Natural killer cell (primary cell): Measurements from ENCODE around the gene ZNF627. TPM values are rescaled to one million over a fixed set of nuclear protein-coding genes. Genes with fewer than 3 reads are reported as not detected.

ENCODE experiments used
- ATAC-seq, 3 donors: fragments of 150-1000 bp in 2 of 3; fragments of 200-7000 bp in 1 of 3; cut with Tn5 transposase; 1 replicate in 1 of 3; 2 replicates in 2 of 3; pipeline ENCODE4 v1.10.0; 2021; ENCODE audit warnings: mild to moderate bottlenecking in 2 of 3, moderate library complexity in 2 of 3
- DNase-seq, 2 donors: peaks; one replicate each; pipeline versions ENCODE4 v3.0.0 to v3.0.0-alpha.2; 2013 to 2021; ENCODE audit warnings: mixed read lengths in 1 of 2
- H3K27ac ChIP-seq: one replicate; pipeline ENCODE4 v1.5.1; 2013; ENCODE audit warnings: mild to moderate bottlenecking, low read length
- H3K27me3 ChIP-seq: one replicate; pipeline ENCODE4 v1.6.1; 2013; ENCODE audit warnings: low read length; ENCODE audit not compliant: control insufficient read depth, insufficient read depth
- H3K36me3 ChIP-seq: one replicate; pipeline ENCODE4 v1.6.1; 2013; ENCODE audit warnings: low read length; ENCODE audit not compliant: control insufficient read depth, insufficient read depth
- H3K4me1 ChIP-seq: one replicate; pipeline ENCODE4 v1.6.1; 2013; ENCODE audit warnings: low read length; ENCODE audit not compliant: control insufficient read depth, insufficient read depth
- H3K4me3 ChIP-seq: one replicate; pipeline ENCODE4 v1.5.1; 2013; ENCODE audit warnings: low read length
- H3K9me3 ChIP-seq: one replicate; pipeline ENCODE4 v1.6.1; 2013; ENCODE audit warnings: low read length; ENCODE audit not compliant: control insufficient read depth, insufficient read depth
- H3K27ac Mint-ChIP-seq, 2 donors: one replicate each; pipeline ENCODE4 v1.8.0; 2022; ENCODE audit warnings: mild to moderate bottlenecking in 2 of 2, mixed read lengths in 2 of 2, moderate library complexity in 1 of 2
- H3K27me3 Mint-ChIP-seq, 2 donors: one replicate each; pipeline ENCODE4 v1.8.0; 2022; ENCODE audit warnings: low read depth in 2 of 2, mixed read lengths in 2 of 2
- H3K36me3 Mint-ChIP-seq: one replicate; pipeline ENCODE4 v1.8.0; 2022; ENCODE audit warnings: mixed read lengths
- H3K4me1 Mint-ChIP-seq, 2 donors: one replicate each; pipeline ENCODE4 v1.8.0; 2022; ENCODE audit warnings: mixed read lengths in 2 of 2
- H3K4me3 Mint-ChIP-seq: one replicate; pipeline ENCODE4 v1.8.0; 2022; ENCODE audit warnings: mild to moderate bottlenecking, moderate library complexity, mixed read lengths
- H3K9me3 Mint-ChIP-seq, 2 donors: one replicate each; pipeline ENCODE4 v1.8.0; 2022; ENCODE audit warnings: mixed read lengths in 2 of 2
- WGBS: methylation state at CpG from one replicate; pipeline ENCODE4 v1.1.7; 2013; ENCODE audit warnings: missing lambda C conversion rate; ENCODE audit not compliant: insufficient coverage; 5-methylcytosine and 5-hydroxymethylcytosine counted together
- intact Hi-C: fragments of 100-400 bp; cut with micrococcal nuclease; formaldehyde crosslinking; loops from one replicate; pipeline ENCODE4 v1.14.2; 2022
- total RNA-seq, 4 donors: library from RNA; stranded (reverse); fragments of 120-200 nt in 1 of 4; gene quantifications; one replicate each; pipeline versions ENCODE4 v1.2.3 to v1.2.4, GENCODE V29; 2013 to 2022
- TF ChIP-seq, protein P1 (sequence below): fragments of 200-600 bp; IDR thresholded peaks from one replicate; pipeline ENCODE4 v1.8.0; 2022; ENCODE audit warnings: antibody characterized with exemption

ZNF627 gene
- total RNA-seq, 3 donors from 2014 or later (not counting 1 experiment from before 2014, with no cell fraction given), result 4.7 to 7.5 (median 4.9) TPM

DNA sequence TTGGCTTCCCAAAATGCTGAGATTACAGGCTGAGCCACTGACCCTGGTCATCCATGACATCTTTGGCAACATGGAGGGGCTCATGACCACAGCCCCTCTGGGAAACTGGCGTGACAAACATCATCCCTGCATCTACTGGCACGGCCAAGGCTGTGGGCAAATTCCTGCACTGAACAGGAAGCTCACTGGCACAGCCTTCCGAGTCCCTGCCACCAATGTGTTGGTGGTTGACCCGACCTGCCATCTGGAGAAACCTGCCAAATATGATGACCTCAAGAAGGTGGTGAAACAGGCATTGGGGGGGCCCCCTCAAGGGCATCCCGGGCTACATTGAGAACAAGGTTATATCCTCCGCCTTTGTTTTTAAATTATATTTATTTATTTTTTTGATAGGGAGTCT lies 11.0 kb upstream of the ZNF627 start:
- no peak overlapping the region for H3K4me3 Mint-ChIP-seq
- ATAC-seq (no peak), DNase-seq (no peak)
- whole genome bisulfite sequencing, result 18% methylated on average over 4 of the region's 6 CpGs
- no peaks in the 10 kb centered on the region for H3K27me3 Mint-ChIP-seq
- no peaks in the 10 kb centered on the region for H3K36me3 Mint-ChIP-seq
- Histone ChIP-seq H3K4me1 (peaks cover 32% of the 10 kb centered on the region), H3K4me3 (no peak overlapping the region), H3K9me3 (no peaks in the 10 kb centered on the region), H3K27ac (no peak overlapping the region), H3K36me3 (no peaks in the 10 kb centered on the region), H3K27me3 (no peaks in the 10 kb centered on the region)
- H3K9me3 Mint-ChIP-seq, result no peaks in the 10 kb centered on the region
- H3K4me1 Mint-ChIP-seq, result peaks cover 13 to 17% of the 10 kb centered on the region in 2 donors
- intact Hi-C loops, result loop anchor here (2.0 to 5.0 kb wide), 2 partner anchors 90 to 294 kb away; no protein-coding TSS in a partner anchor
- TF ChIP-seq, protein P1, sequence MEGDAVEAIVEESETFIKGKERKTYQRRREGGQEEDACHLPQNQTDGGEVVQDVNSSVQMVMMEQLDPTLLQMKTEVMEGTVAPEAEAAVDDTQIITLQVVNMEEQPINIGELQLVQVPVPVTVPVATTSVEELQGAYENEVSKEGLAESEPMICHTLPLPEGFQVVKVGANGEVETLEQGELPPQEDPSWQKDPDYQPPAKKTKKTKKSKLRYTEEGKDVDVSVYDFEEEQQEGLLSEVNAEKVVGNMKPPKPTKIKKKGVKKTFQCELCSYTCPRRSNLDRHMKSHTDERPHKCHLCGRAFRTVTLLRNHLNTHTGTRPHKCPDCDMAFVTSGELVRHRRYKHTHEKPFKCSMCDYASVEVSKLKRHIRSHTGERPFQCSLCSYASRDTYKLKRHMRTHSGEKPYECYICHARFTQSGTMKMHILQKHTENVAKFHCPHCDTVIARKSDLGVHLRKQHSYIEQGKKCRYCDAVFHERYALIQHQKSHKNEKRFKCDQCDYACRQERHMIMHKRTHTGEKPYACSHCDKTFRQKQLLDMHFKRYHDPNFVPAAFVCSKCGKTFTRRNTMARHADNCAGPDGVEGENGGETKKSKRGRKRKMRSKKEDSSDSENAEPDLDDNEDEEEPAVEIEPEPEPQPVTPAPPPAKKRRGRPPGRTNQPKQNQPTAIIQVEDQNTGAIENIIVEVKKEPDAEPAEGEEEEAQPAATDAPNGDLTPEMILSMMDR, result no peak
- no peak overlapping the region for H3K27ac Mint-ChIP-seq

DNA sequence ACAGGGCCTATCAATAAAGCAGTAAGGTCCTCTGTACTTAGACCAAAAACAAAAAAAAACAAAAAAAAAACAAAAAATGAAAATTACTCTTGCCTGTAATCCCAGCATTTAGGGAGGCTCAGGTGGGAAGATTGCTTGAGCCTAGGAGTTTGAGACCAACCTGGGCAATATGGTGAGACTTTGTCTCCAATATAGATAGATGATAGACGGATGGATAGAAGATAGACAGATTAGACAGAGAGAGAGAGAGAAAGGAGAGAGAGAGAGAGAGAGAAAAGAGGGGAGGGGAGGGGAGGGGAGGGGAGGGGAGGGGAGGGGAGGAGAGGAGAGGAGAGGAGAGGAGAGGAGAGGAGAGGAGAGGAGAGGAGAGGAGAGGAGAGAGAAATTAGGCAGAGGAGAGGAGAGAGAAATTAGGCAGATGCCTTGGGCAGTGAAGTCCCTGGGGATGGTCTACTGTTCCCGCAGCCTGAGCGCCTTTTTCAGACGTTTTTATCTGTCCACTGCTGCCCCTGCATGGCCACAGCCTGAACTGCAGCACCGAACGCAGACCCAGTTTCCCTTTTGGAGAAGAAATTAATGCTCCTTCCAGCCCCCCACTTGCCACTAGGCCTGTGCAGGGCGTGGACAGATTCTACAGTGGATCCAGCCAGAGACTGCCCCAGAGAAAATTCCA lies 9.8 kb upstream of the ZNF627 start:
- Mint-ChIP-seq H3K9me3 (no peaks in the 10 kb centered on the region), H3K27ac (peak overlapping the region in 1 of 2 donors; percentile 71), H3K27me3 (no peaks in the 10 kb centered on the region), H3K4me3 (no peak overlapping the region), H3K4me1 (peaks cover 5 to 10% of the 10 kb centered on the region in 2 donors), H3K36me3 (no peaks in the 10 kb centered on the region)
- Histone ChIP-seq H3K27ac (no peak overlapping the region), H3K27me3 (no peaks in the 10 kb centered on the region), H3K4me1 (peaks cover 23% of the 10 kb centered on the region), H3K9me3 (no peaks in the 10 kb centered on the region), H3K36me3 (no peaks in the 10 kb centered on the region), H3K4me3 (no peak overlapping the region)
- ATAC-seq (peak; percentile 93 to 100 (median 98)), DNase-seq (peak; percentile 76 to 86)
- 4% methylated on average over 6 of the region's 7 CpGs for WGBS
- intact Hi-C loops, result loop anchor here (1.0 to 5.0 kb wide), 4 partner anchors 27 to 295 kb away; no protein-coding TSS in a partner anchor
- TF ChIP-seq, protein P1, result peak; percentile 84

DNA sequence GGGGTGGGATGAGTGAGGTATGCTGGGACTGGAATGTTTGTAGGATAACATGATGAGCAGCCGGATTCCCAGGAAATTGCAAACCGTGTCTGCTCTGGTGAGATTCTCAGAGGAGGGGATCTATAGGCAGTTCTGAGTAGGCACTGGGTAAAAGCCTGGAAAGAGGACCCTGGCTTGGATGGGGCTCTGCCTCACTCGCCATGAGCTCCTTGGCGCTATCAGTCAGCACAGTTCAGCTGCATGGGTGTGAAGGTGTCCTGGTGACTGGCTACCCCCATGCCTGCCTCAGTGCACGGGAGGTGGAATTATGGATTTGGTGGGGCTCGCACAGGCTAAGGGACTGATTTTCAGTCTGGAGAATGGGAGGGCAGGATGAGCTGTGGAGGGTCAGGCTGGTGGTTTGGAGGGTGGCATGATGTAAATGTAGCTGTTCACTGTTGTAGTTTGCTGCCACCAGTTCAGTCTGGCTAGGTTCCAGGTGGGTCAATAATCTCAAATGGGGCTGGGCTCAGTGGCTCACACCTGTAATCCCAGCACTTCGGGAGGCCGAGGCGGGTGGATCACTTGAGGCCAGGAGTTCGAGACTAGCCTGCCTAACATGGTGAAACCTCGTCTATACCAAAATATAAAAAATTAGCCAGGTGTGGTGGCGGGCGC lies 9.2 kb upstream of the ZNF627 start:
- no peaks in the 10 kb centered on the region for H3K27me3 ChIP-seq
- Mint-ChIP-seq H3K4me1 (peaks cover 5 to 10% of the 10 kb centered on the region in 2 donors), H3K27me3 (no peaks in the 10 kb centered on the region), H3K27ac (peak overlapping the region in 1 of 2 donors; percentile 71), H3K9me3 (no peaks in the 10 kb centered on the region), H3K4me3 (no peak overlapping the region), H3K36me3 (no peaks in the 10 kb centered on the region)
- peaks cover 21% of the 10 kb centered on the region for H3K4me1 ChIP-seq
- 85% methylated on average over 13 of the region's 13 CpGs for WGBS
- H3K4me3 ChIP-seq, result no peak overlapping the region
- no peak for DNase-seq
- intact Hi-C loops, result loop anchor here (1.0 to 5.0 kb wide), 4 partner anchors 28 to 296 kb away; no protein-coding TSS in a partner anchor
- ATAC-seq, result no peak
- H3K9me3 ChIP-seq, result no peaks in the 10 kb centered on the region
- H3K27ac ChIP-seq, result no peak overlapping the region
- H3K36me3 ChIP-seq, result no peaks in the 10 kb centered on the region
- TF ChIP-seq, protein P1, result no peak
